ENCODE measurements around the gene SPI1. TPM values are rescaled to one million over a fixed set of nuclear protein-coding genes. Genes with fewer than 3 reads are reported as not detected.

SPI1 gene
- total and polyA plus RNA-seq, 4 experiments from 2014 or later: 0.28 to 5.0 (median 4.8) TPM; not detected in 1

- H3K9me3 ChIP-seq (ENCODE audit: control insufficient read depth in 1 of 2, low read length in 2 of 2): no peaks in the 10 kb centered on the region
- no peaks in the 10 kb centered on the region for H3K36me3 ChIP-seq (ENCODE audit: insufficient read depth, low read length)
- H3K27ac ChIP-seq (ENCODE audit: low read depth, low read length): no peak overlapping the region
- peaks cover 16 to 67% (median 42%) of the 10 kb centered on the region in 4 donors for H3K4me1 Mint-ChIP-seq
- H3K27me3 Mint-ChIP-seq: no peaks in the 10 kb centered on the region
- peak overlapping the region; percentile 42 to 92 (median 86) for H3K27ac Mint-ChIP-seq
- POLR2A ChIA-PET (ENCODE audit: partially characterized antibody): interaction anchor here (1.0 to 2.1 kb wide), 2 partner anchors 11 to 181 kb away, joined by 3 to 13 read pairs; partner anchors contain the start of gene DDB2
- peaks cover 57% of the 10 kb centered on the region for H3K4me1 ChIP-seq (ENCODE audit: insufficient read depth, low read length)
- intact Hi-C loops (cut with micrococcal nuclease): no loop called here
- H3K4me3 ChIP-seq (ENCODE audit: low read length in 2 of 2): no peak overlapping the region
- H3K4me3 Mint-ChIP-seq: peak overlapping the region in 3 of 8 donors; percentile 47 to 65 (median 48)
- H3K9me3 Mint-ChIP-seq: peaks cover 0 to 3% (median 0%) of the 10 kb centered on the region in 8 donors
- no peak for DNase-seq
- CTCF ChIA-PET (ENCODE audit: partially characterized antibody): interaction anchor here (10.3 kb wide), 1 partner anchor 23 kb away, joined by 149 read pairs; no protein-coding TSS in a partner anchor
- no peaks in the 10 kb centered on the region for H3K27me3 ChIP-seq (ENCODE audit: insufficient read depth, low read length)
- no peaks in the 10 kb centered on the region for H3K36me3 Mint-ChIP-seq
Observed at GRCh38 chr11:47396049-47396320, 17.6 kb upstream of the SPI1 start.

GRCh38 chr11:47395223-47396048, 17.1 kb upstream of the SPI1 start:
- ChIA-PET CTCF (ENCODE audit: partially characterized antibody) (interaction anchor here (1.4 to 9.6 kb wide), 3 partner anchors 12 to 22 kb away, joined by 4 to 116 read pairs (median 70); partner anchors contain the start of gene SLC39A13), POLR2A (ENCODE audit: partially characterized antibody) (interaction anchor here (1.0 to 6.8 kb wide), 5 partner anchors 13 to 218 kb away, joined by 6 to 86 read pairs (median 12); partner anchors contain the start of genes ARFGAP2, DDB2, PSMC3 and SLC39A13)
- Histone ChIP-seq H3K27ac (ENCODE audit: low read depth, low read length) (peak overlapping the region; percentile 77), H3K9me3 (ENCODE audit: control insufficient read depth in 1 of 2, low read length in 2 of 2) (no peaks in the 10 kb centered on the region), H3K4me3 (ENCODE audit: low read length in 2 of 2) (peak overlapping the region; percentile 47), H3K4me1 (ENCODE audit: insufficient read depth, low read length) (peaks cover 55% of the 10 kb centered on the region), H3K36me3 (ENCODE audit: insufficient read depth, low read length) (no peaks in the 10 kb centered on the region), H3K27me3 (ENCODE audit: insufficient read depth, low read length) (no peaks in the 10 kb centered on the region)
- Mint-ChIP-seq H3K9me3 (peaks cover 0 to 3% (median 0%) of the 10 kb centered on the region in 8 donors), H3K4me3 (peak overlapping the region in 6 of 8 donors; percentile 24 to 66 (median 58)), H3K27me3 (no peaks in the 10 kb centered on the region), H3K27ac (peak overlapping the region; percentile 73 to 93 (median 89)), H3K4me1 (peaks cover 15 to 67% (median 40%) of the 10 kb centered on the region in 4 donors), H3K36me3 (no peaks in the 10 kb centered on the region)
- DNase-seq: no peak
- intact Hi-C loops (cut with micrococcal nuclease): no loop called here

- H3K4me3 ChIP-seq (ENCODE audit: low read length in 2 of 2): peak overlapping the region; percentile 47 to 69
- Mint-ChIP-seq H3K36me3 (no peaks in the 10 kb centered on the region), H3K27me3 (no peaks in the 10 kb centered on the region), H3K27ac (peak overlapping the region; percentile 73 to 91 (median 89)), H3K4me3 (peak overlapping the region; percentile 50 to 76 (median 68)), H3K4me1 (peaks cover 17 to 70% (median 42%) of the 10 kb centered on the region in 4 donors), H3K9me3 (peaks cover 0 to 3% (median 0%) of the 10 kb centered on the region in 8 donors)
- peak; percentile 36 to 61 (median 42) for DNase-seq
- peaks cover 58% of the 10 kb centered on the region for H3K4me1 ChIP-seq (ENCODE audit: insufficient read depth, low read length)
- H3K36me3 ChIP-seq (ENCODE audit: insufficient read depth, low read length): no peaks in the 10 kb centered on the region
- H3K9me3 ChIP-seq (ENCODE audit: control insufficient read depth in 1 of 2, low read length in 2 of 2): no peaks in the 10 kb centered on the region
- intact Hi-C loops (cut with micrococcal nuclease): loop anchor here (1.0 kb wide), 1 partner anchor 14 kb away; the partner anchor contains the start of gene SLC39A13
- no peaks in the 10 kb centered on the region for H3K27me3 ChIP-seq (ENCODE audit: insufficient read depth, low read length)
- ChIA-PET POLR2A (ENCODE audit: partially characterized antibody) (interaction anchor here (0.8 to 6.8 kb wide), 8 partner anchors 14 to 217 kb away, joined by 4 to 86 read pairs (median 7); partner anchors contain the start of genes ACP2, ARFGAP2, DDB2 and KBTBD4), CTCF (ENCODE audit: partially characterized antibody) (interaction anchor here (1.4 to 9.6 kb wide), 4 partner anchors 13 to 21 kb away, joined by 4 to 116 read pairs (median 37); partner anchors contain the start of gene SLC39A13)
- H3K27ac ChIP-seq (ENCODE audit: low read depth, low read length): peak overlapping the region; percentile 77
Observed at GRCh38 chr11:47394322-47395222, 16.2 kb upstream of the SPI1 start.

- H3K36me3 ChIP-seq (ENCODE audit: insufficient read depth, low read length): no peaks in the 10 kb centered on the region
- Mint-ChIP-seq H3K27me3 (no peaks in the 10 kb centered on the region), H3K4me3 (peak overlapping the region in 6 of 8 donors; percentile 12 to 75 (median 19)), H3K4me1 (peaks cover 19 to 72% (median 45%) of the 10 kb centered on the region in 4 donors), H3K36me3 (no peaks in the 10 kb centered on the region), H3K9me3 (peaks cover 0 to 3% (median 0%) of the 10 kb centered on the region in 8 donors), H3K27ac (peak overlapping the region; percentile 41 to 91 (median 86))
- H3K27ac ChIP-seq (ENCODE audit: low read depth, low read length): peak overlapping the region; percentile 77
- H3K27me3 ChIP-seq (ENCODE audit: insufficient read depth, low read length): no peaks in the 10 kb centered on the region
- H3K4me3 ChIP-seq (ENCODE audit: low read length in 2 of 2): peak overlapping the region in 1 of 2 donors; percentile 69
- CTCF ChIA-PET (ENCODE audit: partially characterized antibody): interaction anchor here (1.3 to 9.6 kb wide), 5 partner anchors 9 to 21 kb away, joined by 4 to 116 read pairs (median 4); partner anchors contain the start of gene SLC39A13
- H3K9me3 ChIP-seq (ENCODE audit: control insufficient read depth in 1 of 2, low read length in 2 of 2): no peaks in the 10 kb centered on the region
- peaks cover 61% of the 10 kb centered on the region for H3K4me1 ChIP-seq (ENCODE audit: insufficient read depth, low read length)
- DNase-seq: no peak
- intact Hi-C loops (cut with micrococcal nuclease): loop anchor here (1.0 kb wide), 1 partner anchor 14 kb away; the partner anchor contains the start of gene SLC39A13
- POLR2A ChIA-PET (ENCODE audit: partially characterized antibody): interaction anchor here (1.2 to 6.8 kb wide), 7 partner anchors 15 to 217 kb away, joined by 4 to 86 read pairs (median 7); partner anchors contain the start of genes ACP2, ARFGAP2, DDB2 and PSMC3
Observed at GRCh38 chr11:47394050-47394321, 15.6 kb upstream of the SPI1 start.

- no peaks in the 10 kb centered on the region for H3K27me3 Mint-ChIP-seq
- Histone ChIP-seq H3K4me3 (ENCODE audit: low read length in 2 of 2) (peak overlapping the region in 1 of 2 donors; percentile 69), H3K27ac (ENCODE audit: low read depth, low read length) (peak overlapping the region; percentile 77), H3K4me1 (ENCODE audit: insufficient read depth, low read length) (peaks cover 62% of the 10 kb centered on the region), H3K27me3 (ENCODE audit: insufficient read depth, low read length) (no peaks in the 10 kb centered on the region), H3K36me3 (ENCODE audit: insufficient read depth, low read length) (no peaks in the 10 kb centered on the region), H3K9me3 (ENCODE audit: control insufficient read depth in 1 of 2, low read length in 2 of 2) (no peaks in the 10 kb centered on the region)
- ChIA-PET CTCF (ENCODE audit: partially characterized antibody) (interaction anchor here (1.3 to 9.6 kb wide), 5 partner anchors 10 to 20 kb away, joined by 4 to 116 read pairs (median 4); partner anchors contain the start of gene SLC39A13), POLR2A (ENCODE audit: partially characterized antibody) (interaction anchor here (0.6 to 6.8 kb wide), 7 partner anchors 15 to 216 kb away, joined by 3 to 86 read pairs (median 7); partner anchors contain the start of genes ACP2, ARFGAP2, DDB2 and PSMC3)
- intact Hi-C loops (cut with micrococcal nuclease): loop anchor here (1.0 kb wide), 1 partner anchor 15 kb away; the partner anchor contains the start of gene SLC39A13
- peaks cover 0 to 3% (median 0%) of the 10 kb centered on the region in 8 donors for H3K9me3 Mint-ChIP-seq
- DNase-seq: no peak
- peaks cover 19 to 70% (median 45%) of the 10 kb centered on the region in 4 donors for H3K4me1 Mint-ChIP-seq
- H3K36me3 Mint-ChIP-seq: no peaks in the 10 kb centered on the region
- peak overlapping the region in 6 of 7 donors; percentile 65 to 91 (median 82) for H3K27ac Mint-ChIP-seq
- peak overlapping the region in 7 of 8 donors; percentile 17 to 75 (median 40) for H3K4me3 Mint-ChIP-seq
Observed at GRCh38 chr11:47393163-47394049, 15.1 kb upstream of the SPI1 start.
